DMS53 treated with DMSO at 0.1 percent for 48 hours (cell line): ENCODE data around the gene CACNA2D3.

Experiments
- DNase-seq: peaks from one replicate; lab custom pipeline; 2025; ENCODE audit not compliant: unreplicated experiment; lab: John Stamatoyannopoulos, UW

CACNA2D3 gene

DNA sequence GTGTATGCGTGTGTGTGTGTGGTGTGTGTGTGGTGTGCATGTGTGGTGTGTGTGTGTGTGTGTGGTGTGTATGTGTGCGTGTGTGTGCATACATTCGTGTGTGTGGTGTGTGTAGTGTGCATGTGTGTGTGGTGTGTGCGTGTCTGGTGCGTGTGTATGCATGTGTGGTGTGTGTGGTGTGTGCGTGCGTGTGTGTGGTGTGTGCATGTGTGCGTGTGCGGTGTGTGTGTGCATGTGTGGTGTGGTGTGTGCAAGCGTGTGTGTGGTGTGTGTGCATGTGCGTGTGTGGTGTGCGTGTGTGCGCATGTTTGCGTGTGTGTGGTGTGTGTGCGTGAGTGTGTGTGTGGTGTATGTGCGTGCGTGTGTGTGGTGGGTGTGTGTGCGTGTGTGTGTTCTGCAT is 595.2 kb downstream of the CACNA2D3 start:
- no peak for DNase-seq

DNA sequence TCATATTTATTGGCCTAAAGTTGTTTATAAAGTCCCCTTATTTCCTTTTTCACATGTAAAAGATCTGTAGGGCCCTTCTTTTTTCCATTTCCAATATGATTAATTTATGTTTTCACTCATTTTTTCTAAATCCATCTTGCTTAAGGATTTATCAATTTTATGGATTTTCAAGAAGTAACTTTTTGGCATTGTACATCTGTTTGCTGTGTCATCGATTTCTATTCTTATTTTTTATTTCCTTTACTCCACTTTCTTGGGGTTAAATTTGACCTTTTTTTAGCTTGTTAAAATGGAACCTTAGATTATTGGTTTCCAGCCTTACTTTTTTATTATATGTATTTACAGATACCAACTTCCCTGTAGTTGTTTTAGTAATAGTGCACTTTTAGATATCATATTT is 597.6 kb downstream of the CACNA2D3 start:
- DNase-seq = no peak

DNA sequence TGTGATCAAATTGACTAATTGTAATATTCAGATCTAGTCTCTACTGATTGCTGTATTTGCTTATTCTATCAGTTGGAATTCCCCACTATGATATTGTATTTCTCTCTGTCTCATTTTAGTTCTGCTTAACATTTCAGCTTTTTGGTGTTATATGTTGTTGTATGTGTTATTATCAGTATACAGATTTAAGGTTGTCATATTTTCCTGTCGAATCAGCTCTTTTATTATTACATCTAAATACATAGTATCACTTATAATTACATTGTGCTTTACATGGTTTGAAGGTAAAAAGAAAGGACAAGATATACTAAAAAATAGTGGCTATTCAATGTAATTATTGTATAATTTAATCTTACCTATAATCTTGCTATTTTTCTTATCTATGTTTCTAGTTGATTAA is 598.3 kb downstream of the CACNA2D3 start:
- DNase-seq = no peak

DNA sequence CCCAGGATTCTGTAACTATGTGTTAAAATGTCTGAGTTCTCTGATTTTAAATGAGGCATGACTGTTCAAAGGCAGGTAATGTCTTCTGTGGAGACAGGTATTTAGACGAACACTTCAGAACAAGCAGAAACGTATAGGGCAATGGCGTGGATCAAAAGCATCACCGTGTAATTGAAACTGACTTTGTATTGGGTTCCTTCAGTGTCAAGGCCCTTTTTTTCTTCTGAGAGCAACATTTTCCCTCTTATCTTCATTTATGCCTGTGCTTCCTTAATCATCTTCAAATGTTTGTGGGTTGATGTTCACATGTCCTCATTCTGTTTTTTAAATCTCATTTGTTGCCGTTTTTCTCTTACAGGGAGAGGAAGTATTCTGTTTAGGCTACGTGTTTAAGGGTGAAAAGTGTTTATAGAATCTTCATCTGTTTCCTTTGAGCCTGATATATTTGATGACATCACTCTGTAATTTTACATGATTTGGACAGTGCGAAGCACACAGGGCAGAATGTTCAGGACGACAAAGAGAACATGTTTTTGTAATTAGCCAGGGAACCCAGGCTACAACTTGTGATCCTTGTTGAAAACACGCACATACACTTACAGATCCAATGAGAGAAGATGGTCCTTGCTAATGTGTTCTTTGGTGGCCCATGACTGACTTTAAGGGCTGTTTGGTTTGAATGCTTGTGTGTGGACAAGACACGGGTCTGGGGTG is 609.5 kb downstream of the CACNA2D3 start:
- DNase-seq = no peak

DNA sequence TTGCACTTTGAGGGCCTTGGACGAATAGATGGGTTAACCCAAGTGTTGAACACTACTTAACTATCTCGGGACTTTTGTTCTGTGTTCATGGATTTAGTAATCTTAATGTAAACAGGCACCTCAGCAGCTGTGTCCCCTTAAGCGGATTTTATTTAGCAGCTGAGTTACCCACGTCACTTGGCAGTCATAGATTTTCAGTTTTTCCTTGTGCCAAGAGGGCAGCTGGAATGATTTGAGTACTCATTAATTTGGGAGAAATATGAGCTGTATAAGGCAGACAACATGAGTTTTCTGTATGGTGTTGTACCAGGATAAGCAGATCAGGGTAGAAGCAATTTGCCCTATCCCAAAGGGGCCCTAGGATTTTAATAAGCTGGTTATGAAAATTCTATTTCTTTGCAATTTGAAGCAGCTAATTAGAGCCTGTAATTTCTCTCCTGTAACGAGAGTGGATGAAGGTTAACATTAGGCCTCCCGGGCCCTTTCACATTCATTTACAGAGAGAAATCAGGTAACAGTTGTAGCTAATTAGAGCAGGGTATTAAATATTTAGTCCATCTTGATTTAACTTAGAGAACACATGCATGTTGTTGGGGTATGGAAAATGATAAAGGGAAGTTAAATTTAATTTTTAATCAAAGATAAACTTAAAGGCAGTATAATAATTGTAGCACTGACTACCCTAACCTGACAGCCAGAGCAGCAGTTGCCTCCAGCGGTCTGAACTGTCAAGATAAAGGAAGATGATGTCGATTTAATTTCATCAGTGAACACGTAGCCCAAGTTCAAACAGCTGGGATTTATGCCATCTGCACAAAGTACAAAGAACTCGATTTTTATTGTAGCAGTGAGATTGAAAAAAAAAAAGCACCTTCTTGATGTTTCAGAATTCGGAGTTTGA is 611.0 kb downstream of the CACNA2D3 start:
- no peak for DNase-seq

DNA sequence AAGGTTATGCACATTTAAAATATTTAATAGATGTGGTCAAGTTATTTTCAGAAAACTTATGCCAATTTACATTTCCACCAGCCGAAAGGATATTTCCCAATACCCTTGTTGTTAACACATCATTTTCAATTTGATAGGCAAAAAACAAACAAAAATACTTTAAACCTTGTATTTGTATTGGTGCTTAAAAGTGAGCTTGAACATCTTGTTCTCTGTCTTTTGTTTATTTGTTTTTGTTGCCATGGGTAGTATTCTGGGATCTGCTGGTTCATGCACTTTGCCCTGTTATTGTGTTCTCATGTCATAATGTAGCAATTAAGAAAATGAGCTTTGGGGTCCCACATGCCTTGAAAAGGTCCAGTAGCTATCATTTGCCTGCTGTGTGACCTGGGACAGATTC is 614.1 kb downstream of the CACNA2D3 start:
- DNase-seq = no peak

DNA sequence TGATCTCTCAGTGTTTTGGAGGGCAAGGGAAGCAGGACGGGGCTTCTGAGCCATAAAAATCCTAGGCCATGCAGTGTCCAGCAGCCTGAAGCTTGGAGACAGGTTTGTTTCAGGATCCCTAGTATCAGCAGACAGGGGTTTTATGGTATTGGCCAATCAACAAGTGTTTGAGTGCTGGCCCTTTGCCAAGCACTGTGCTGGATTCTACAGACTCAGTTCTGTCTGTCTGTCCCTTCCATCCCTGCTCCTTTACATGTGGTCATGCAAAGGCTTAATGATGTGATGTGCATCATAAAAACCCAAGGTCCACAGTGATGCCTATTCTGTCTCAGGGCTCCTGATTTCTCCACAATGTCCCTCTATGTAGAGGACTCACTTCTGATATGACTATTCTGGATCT is 621.4 kb downstream of the CACNA2D3 start:
- no peak for DNase-seq

DNA sequence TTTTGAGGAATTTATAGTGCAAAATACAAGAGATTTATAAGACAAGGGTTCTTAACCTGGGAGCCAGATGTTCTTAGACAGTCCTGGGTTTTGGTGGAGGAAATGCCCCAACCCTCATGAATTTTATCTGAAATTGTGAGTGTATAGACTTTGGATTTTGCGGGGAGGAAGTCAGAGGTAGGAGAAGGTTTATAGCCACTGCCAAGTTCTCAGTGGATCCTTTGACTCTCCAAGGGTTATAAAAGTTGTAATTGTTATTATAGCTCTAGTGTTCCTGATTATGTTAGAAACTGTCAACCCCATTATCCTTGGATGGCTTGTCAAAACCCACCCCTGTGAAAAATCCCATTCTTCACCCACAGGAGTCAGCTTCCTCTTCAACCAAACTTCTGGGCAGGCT is 621.9 kb downstream of the CACNA2D3 start:
- no peak for DNase-seq

DNA sequence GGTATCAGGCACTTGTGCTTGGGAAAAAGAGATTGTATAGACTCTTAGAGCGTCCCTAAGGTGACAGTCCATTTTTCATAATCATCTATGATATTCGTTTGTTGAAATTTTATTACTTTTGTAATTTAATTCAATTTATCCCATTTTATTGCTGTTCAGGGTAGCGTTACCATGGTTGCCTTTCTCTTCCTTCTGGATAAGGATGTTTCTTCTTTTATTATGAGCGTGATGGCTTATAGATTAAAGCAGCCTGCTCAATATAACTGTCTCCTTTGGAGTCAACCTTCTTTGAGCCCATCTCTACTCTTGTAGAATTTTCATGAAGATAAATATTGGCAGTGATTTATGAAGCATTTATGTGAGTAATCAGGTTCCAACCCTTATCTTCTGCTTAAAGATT is 623.5 kb downstream of the CACNA2D3 start:
- no peak for DNase-seq

DNA sequence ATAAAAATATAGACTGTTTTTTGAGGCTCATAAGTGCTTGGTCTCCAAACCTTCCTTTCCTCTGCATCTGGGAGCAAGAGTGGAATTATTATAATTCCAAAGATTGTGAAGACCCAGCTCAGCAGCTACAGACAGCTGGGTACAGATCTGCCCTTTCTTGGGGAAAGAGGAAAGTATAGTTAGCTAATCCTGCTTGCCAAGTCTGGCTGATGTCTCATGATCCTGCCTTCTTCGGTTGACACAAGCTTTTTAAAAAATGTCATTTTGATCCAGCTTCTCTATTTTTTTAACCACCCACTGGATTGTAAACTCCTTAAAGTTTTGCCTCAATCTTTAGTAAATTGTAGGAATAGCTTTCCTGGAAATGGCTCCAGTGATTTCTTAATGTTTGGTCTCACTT is 624.4 kb downstream of the CACNA2D3 start:
- no peak for DNase-seq

DNA sequence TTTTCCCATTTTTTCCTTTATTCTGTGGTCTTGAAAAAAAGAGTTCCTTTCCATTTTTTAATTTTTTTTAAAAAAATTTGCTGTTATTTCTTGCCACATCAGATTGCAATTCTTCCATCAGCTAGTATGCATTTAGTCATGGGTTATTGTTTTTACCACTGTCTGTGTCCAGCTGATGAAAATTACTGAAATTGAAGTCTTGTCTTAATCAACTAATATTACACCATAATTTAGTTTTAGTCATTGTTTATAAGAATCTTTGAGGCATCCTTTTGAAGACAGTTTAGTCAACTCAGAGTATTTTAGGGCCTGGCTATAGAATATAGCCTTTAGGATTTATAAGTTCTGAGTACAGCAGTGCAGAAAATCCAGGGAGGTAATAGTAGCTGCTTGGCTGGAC is 633.4 kb downstream of the CACNA2D3 start:
- DNase-seq = no peak

DNA sequence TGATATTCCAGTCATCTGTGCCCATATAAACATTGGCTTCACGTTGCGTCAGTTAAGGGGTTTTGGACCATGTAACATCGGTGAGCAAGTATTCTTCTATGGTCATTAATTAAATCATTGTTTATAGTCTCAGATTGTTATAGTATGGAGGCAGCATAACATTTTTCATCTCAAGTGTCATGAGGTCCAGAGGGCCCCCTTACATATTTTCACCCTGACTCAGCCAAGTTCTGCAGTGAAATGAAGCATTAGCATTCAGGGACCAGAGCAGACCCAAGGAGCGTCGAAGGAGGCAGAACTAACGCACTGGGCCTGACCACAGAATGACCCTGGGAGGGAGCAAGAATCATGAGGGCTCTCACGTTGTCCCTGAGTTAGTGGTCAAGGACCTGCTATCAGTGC is 634.0 kb downstream of the CACNA2D3 start:
- no peak for DNase-seq

DNA sequence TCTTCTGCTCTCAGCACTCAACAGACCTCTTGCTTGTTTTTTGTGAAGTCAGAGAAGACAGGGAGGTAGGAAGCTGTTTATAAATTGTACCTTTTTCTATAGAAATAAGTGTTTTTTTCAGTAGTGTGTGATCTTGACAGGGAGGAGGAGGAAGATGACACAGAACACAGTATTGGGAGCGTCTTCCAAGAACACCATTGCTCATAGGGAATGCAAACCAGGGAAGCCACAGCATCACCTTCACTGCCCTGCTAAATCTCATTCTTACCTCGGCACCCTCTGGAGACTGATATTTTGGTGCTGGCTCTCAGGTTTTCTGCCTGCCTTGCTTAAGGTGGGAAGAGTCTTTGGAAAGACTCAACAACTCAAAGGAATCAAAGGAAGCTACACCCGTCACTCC is 636.1 kb downstream of the CACNA2D3 start:
- no peak for DNase-seq

DNA sequence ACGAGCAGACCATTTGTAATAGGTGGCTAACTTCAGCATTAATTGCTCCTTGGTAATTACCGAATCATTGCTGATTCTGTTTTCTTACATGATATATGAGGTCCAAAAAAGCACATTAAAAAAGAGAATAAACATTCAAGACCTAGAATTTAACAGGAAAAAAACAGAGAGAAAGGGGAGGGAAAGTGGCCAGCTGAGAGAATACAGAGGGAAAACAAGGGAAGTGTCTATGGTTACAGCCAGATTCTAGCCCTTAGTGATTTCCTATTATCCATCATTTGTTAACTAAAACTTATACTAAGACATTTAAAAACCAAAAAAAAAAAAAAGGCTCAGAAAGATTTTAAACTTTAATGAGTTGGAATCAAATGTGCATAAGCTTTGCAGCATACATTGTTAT is 636.8 kb downstream of the CACNA2D3 start:
- no peak for DNase-seq

DNA sequence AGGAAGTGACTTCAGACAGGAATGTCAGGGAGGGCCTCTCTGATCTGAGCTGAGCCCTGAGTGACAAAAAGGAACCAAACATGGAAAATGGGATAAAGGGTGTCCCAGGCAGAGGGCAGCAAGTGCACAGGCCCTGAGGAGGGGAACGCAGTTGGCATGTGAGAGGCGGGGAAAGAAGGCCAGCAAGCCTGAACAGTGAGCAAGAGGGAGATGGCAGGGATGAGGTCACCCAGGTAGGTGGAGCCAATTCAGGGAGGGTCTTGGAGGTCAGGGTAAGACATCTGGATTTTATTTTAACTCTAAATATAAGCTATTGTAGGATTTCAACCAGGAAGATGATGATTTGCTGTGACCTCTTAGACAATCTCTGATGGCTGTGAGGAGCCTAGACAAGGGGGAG is 637.8 kb downstream of the CACNA2D3 start:
- no peak for DNase-seq

DNA sequence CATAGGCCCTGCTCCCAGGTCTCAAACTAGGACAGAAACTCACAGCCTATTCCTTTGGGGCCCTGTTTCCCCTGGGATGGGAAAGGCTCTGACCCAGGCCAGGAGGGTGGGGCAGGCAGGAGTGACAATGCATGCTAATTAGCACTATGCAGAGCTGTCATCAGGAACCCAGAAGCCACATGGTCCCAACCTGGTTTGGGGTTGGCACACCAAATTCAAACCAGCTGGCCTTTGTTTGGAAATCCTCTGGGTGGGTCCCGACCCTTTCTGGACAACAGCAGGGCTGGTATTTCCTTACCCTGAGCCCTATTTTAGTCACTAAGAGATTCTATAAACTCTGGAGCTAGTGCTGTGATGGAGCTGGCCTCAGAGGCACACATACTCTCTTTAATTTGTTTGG is 639.3 kb downstream of the CACNA2D3 start:
- DNase-seq = no peak

DNA sequence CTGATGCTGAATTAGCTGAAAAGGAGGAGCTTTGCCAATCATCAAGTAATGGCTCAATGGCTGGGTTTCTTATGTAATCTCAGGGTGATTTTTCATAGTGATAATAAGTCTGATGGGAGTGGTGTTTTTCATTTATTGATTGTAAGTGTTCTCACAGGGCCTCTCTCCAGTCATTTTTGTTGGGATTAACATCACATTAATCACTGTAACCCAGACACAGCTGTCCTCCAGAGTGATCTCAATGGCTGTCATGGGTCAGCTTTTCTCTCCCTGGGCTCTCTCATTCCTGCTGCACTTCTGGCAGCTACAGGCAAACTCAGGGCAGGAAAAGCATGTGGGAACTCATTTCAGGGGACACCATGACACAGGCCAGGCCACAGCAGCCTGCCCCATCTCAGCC is 642.6 kb downstream of the CACNA2D3 start:
- no peak for DNase-seq

DNA sequence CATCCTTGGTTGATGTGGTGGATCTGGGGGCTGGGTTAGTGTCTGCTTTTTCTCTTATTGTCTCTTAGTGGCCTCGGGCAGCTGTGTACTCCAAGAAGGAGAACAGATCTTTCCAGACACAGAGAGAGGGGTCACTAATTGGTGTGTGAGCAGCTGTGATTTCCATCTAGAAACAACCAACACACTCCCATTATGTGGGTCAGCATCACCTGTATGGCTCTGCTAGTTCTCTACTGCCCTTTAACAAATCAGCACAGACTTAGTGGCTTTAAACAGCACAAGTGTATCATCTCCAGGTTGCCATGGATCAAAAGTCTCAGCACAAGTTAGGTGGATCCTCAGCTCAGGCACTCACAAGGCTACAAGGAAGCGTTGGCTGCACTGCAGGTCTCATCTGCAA is 648.7 kb downstream of the CACNA2D3 start:
- no peak for DNase-seq

DNA sequence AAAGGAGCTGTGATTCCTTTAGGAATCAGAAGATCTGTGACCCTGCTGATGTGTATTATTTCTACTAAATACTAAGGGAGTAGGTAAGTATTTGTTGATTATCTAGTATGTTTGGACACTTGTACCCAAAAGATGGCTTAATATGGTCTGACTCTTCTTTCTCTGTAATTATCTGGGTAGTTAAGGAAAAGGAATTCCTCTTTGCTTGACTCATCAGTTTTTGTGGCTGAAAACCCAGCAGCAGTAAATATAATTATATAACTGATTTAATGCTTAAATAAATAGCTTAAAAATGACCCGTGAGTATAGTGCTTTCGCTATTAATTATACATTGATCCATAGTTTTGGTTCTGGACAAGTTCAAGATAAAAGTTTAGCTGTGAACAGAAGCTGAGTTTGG is 649.7 kb downstream of the CACNA2D3 start:
- no peak for DNase-seq

DNA sequence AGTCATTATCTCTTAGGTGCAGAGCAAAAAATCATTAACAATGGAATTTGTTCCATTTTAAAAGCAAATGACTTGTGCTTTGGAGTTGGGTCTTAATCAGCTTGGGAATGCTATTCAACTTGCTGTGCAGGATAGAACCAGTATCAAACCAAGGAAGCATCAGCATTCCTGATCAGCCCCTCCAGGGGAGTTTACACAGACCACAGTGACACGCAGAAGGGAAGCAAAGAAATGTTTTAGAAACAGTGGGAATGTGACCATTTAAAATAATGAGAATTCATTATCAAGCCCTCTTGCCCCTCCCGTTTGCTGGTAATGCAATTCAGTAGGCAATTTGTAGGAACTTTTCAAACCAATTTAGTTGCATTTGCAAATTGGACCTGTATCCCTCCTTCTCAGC is 650.4 kb downstream of the CACNA2D3 start:
- no peak for DNase-seq

DNA sequence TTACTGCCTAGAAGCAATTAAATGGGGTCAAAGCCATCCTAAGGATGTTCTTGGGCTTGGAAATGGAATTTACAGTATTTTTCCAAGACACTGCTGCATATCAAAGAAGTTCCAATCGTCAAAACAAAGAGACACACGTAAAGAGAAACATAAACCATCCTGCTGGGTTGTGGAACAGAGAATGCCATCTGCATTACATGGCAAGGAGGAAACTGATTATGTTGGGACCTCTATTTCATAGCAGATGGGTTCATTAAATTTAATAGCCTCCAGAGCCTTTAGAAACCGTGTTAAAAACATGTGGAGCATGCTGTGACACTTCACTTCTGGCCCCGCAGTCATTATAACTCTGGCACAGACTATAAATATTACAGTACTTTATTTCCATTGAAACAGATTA is 650.9 kb downstream of the CACNA2D3 start:
- DNase-seq = no peak

DNA sequence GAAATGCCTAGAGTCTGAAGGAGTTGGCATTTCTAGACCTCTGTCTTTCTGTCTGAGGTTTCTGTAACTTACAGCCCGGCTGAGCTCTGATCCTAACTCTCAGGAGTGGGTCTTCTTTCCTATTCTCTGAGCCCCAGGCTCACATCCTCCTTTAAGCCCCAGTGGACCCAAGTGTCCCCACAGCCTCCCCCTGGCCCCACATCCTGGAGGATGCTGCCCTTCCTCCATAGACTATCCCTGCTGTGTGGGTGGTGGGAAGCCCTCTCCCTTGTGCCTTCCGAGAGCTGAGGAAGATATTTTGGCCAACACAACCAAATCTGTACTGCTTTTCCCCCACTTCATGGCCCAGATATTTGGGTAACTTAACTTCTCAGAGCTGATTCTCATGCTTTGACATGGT is 654.2 kb downstream of the CACNA2D3 start:
- DNase-seq = no peak

DNA sequence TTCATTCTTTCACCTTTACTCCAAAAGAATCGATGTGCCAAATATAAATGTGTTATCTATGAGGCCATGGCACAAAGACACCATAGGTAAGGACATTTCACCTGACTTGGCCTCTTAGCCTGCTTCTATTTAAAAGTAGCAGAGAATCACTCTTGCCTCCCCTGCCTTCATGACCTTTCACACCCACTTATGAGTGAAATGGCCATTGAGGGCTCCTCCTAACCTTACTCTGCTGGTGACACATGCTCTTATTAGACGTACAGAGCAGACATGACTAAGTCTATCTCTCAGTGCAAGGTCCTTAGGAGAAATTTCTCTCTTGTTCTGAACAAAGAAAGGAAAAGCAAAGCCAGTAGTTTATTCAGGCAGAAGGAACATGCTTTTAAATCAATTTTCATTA is 654.8 kb downstream of the CACNA2D3 start:
- DNase-seq = no peak
